A673 (cell line): ENCODE data around the gene HOXB3.

ENCODE experiments used
- CTCF ChIP-seq: fragments of 300-800, 200-600 bp; sonication (generic); conservative IDR thresholded peaks from 2 replicates; pipeline ENCODE4 v1.5.1; 2017; ENCODE audit warnings: low read depth, mild to moderate bottlenecking, antibody characterized with exemption, low read length, moderate library complexity, mixed read lengths
- EZH2 ChIP-seq: fragments of 200-600 bp; sonication (generic); IDR thresholded peaks from 2 replicates; pipeline ENCODE4 v1.6.1; 2017; ENCODE audit warnings: borderline replicate concordance, low read depth, mild to moderate bottlenecking, mixed read lengths, antibody characterized with exemption, low read length; ENCODE audit not compliant: poor library complexity, severe bottlenecking

- no peak for TF ChIP-seq EZH2
- TF ChIP-seq CTCF = no peak
Measured at GRCh38 chr17:48605409-48605919, 15.4 kb upstream of the HOXB3 start.
